Progenitor cell of endocrine pancreas (in vitro differentiated cells): Measurements from ENCODE around the gene GGCT. TPM values are rescaled to one million over a fixed set of nuclear protein-coding genes. Genes with fewer than 3 reads are reported as not detected.
"Not testable (repeated sequence)": the region's sequence is repeated elsewhere in the genome, so short reads cannot be mapped to it uniquely, and the experiment has no call there.

Experiments used
- DNase-seq: peaks from one replicate; pipeline ENCODE4 v3.0.0; 2021; ENCODE audit warnings: low spot score; ENCODE audit not compliant: unreplicated experiment
- H3K27ac Mint-ChIP-seq: 2 replicates; pipeline ENCODE4 v1.8.0; 2021; ENCODE audit warnings: mild to moderate bottlenecking, moderate library complexity, mixed read lengths
- H3K27me3 Mint-ChIP-seq: 2 replicates; pipeline ENCODE4 v1.8.0; 2021; ENCODE audit warnings: mixed read lengths
- H3K36me3 Mint-ChIP-seq: 2 replicates; pipeline ENCODE4 v1.8.0; 2022; ENCODE audit warnings: mixed read lengths; ENCODE audit not compliant: insufficient read depth
- H3K4me1 Mint-ChIP-seq: 2 replicates; pipeline ENCODE4 v1.8.0; 2021; ENCODE audit warnings: low read depth, mixed read lengths
- H3K4me3 Mint-ChIP-seq: 2 replicates; pipeline ENCODE4 v1.8.0; 2021; ENCODE audit warnings: low read depth, mild to moderate bottlenecking, moderate library complexity, mixed read lengths
- H3K9me3 Mint-ChIP-seq: 2 replicates; pipeline ENCODE4 v1.8.0; 2021; ENCODE audit warnings: low read depth, mixed read lengths
- total RNA-seq: library from RNA; stranded (reverse); gene quantifications from 2 replicates; pipeline ENCODE4 v1.2.1, GENCODE V29; 2021
- TF ChIP-seq, protein P1 (sequence below): fragments of 200-600 bp; sonication (generic); IDR thresholded peaks from one replicate; pipeline ENCODE4 v1.5.0; 2021; ENCODE audit warnings: antibody characterized with exemption, mild to moderate bottlenecking; ENCODE audit not compliant: unreplicated experiment

The GGCT gene
- total RNA-seq, 1 donor from 2014 or later = 54.7 TPM

DNA sequence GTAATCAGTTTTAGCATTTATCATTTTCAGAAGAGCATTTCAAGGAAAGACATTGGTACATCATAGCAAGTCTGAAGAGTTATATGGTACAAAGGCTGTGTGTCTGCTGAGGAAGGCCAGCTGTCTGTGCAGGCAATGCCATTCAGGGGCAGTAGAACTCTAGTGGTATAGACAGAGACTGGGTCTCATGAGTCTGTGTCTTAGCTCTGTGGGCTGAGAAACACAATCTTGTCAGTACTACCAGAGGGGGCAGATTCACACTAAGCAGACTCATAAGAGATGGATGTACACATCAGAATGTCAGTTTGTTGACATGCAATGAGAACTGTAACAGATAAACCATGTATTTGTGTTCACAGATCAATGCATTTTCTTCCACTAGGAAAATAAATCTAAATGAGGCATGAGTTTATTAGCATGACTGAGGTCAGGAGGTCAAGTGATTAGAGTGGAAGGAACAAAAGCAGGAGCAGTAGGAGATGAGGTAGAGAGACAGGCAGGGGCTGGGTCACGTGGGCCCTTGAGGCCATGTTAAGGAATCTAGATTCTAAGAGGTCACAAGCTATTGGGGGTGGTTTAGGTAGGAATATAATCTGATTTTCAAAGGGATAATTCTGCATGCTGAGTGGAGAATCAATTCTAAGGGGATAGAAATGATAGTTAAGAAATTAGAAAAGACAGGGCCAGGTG is 7.5 kb upstream of the GGCT start:
- H3K27ac Mint-ChIP-seq = peak overlapping the region; percentile 3
- no peak for DNase-seq
- TF ChIP-seq, protein P1, sequence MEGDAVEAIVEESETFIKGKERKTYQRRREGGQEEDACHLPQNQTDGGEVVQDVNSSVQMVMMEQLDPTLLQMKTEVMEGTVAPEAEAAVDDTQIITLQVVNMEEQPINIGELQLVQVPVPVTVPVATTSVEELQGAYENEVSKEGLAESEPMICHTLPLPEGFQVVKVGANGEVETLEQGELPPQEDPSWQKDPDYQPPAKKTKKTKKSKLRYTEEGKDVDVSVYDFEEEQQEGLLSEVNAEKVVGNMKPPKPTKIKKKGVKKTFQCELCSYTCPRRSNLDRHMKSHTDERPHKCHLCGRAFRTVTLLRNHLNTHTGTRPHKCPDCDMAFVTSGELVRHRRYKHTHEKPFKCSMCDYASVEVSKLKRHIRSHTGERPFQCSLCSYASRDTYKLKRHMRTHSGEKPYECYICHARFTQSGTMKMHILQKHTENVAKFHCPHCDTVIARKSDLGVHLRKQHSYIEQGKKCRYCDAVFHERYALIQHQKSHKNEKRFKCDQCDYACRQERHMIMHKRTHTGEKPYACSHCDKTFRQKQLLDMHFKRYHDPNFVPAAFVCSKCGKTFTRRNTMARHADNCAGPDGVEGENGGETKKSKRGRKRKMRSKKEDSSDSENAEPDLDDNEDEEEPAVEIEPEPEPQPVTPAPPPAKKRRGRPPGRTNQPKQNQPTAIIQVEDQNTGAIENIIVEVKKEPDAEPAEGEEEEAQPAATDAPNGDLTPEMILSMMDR = no peak

DNA sequence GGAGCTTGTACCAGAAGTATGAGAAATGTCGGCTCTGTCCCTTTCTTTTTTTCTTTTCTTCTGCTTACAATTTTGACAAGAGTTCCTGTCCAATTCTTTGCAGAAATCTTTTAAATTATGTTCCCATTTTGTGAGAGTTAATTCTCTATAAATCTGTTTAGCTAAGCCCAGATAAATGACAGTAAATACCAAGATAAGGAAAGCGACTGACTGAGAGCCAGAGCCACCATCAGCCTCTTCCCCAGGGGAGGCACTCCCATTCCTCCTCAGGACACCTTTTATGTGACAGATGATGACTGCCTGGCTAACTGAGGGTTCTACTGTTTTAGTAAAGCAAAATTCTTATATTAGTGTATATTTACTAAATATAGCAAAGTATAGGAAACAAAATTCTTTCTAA is 6.9 kb upstream of the GGCT start:
- DNase-seq = no peak
- Mint-ChIP-seq H3K4me1 (peaks cover 24% of the 10 kb centered on the region), H3K9me3 (peaks cover 2% of the 10 kb centered on the region), H3K36me3 (peaks cover 2% of the 10 kb centered on the region), H3K27me3 (no peaks in the 10 kb centered on the region), H3K4me3 (no peak overlapping the region), H3K27ac (no peak overlapping the region)
- TF ChIP-seq, protein P1 = no peak

More for the DNA sequence above, 7.5 kb upstream of the GGCT start:
- Mint-ChIP-seq H3K9me3 (peaks cover 2% of the 10 kb centered on the region), H3K36me3 (peaks cover 2% of the 10 kb centered on the region), H3K4me1 (peaks cover 24% of the 10 kb centered on the region), H3K27me3 (no peaks in the 10 kb centered on the region), H3K4me3 (no peak overlapping the region)

DNA sequence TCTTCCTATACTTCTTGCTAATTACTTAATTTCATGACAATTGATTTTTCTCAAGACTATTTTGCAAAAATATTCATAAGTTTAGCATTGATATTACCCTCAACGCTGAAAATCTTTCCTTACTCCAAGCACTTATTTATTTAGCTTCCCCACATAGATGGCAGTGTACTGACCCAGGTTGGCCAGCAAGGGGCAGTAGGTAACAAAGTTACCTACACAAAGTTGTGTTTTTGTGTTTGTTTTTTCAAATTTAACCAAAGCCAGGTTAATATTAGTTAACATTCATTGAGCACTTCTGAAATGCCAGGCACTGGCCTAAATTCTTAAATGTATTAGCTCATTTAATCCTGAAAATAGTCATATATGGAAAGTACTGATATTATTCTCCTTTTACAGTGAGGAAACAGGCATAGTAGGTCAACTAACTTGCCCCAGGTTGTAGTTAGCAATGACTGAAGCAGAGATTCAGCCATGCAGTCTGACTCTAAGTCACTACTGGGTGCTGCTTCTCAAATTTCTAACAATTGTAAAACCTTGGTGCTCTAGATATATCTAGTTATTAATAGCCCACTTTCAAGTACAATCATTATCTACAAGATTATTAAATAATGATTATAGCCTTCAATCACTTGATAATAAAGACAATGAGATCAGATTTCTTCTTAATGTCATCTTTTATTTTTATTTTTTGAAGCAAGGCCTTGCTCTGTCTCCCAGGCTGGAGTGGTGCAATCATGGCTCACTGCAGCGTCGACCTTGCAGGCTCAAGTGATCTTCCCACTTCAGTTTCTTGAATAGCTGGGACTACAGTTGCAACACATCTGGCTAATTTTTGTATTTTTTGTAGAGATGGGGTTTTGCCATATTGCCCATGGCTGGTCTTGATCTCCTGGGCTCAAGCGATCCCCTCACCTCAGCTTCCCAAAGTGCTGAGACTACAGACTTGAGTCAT is 5.8 kb upstream of the GGCT start:
- H3K4me1 Mint-ChIP-seq = peaks cover 26% of the 10 kb centered on the region
- no peak for DNase-seq
- H3K9me3 Mint-ChIP-seq = peaks cover 6% of the 10 kb centered on the region
- no peaks in the 10 kb centered on the region for H3K27me3 Mint-ChIP-seq
- no peak overlapping the region for H3K4me3 Mint-ChIP-seq
- no peak overlapping the region for H3K27ac Mint-ChIP-seq
- TF ChIP-seq, protein P1 = peak; percentile 84
- H3K36me3 Mint-ChIP-seq = peaks cover 2% of the 10 kb centered on the region

DNA sequence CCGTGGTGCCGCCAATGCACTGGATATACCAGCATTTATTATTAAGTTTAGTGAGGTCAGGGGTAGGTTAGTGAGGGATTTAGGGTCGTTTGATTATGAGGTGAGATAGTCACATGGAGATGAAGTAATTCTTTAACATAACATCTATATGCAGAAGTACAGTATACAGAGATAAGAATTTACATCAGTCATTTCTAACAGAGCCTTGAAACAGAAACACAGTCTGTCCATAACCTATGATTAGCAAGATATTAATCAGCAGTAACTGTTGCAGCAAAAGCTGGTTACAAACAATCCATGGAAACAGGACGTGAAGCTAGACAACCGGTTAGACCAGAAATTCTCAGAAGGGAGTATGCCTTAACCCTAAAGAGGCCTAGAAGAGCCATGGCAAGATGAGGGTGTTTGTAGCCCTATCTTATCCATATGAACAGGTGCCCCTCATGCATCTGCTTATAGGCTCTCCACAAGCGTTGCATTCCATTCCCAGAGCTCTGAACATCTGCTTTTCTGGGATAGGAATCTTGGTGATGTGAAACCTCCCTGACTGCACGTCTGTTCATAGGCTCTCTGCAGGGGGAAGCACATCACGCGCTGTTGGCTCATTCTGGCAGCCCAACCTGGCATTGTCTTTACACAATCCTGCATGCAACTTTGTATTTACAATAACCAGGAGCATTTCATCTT is 4.7 kb upstream of the GGCT start:
- peaks cover 28% of the 10 kb centered on the region for H3K4me1 Mint-ChIP-seq
- DNase-seq, H3K36me3 Mint-ChIP-seq, H3K9me3 Mint-ChIP-seq, H3K27me3 Mint-ChIP-seq, H3K27ac Mint-ChIP-seq, H3K4me3 Mint-ChIP-seq: not testable (repeated sequence)

DNA sequence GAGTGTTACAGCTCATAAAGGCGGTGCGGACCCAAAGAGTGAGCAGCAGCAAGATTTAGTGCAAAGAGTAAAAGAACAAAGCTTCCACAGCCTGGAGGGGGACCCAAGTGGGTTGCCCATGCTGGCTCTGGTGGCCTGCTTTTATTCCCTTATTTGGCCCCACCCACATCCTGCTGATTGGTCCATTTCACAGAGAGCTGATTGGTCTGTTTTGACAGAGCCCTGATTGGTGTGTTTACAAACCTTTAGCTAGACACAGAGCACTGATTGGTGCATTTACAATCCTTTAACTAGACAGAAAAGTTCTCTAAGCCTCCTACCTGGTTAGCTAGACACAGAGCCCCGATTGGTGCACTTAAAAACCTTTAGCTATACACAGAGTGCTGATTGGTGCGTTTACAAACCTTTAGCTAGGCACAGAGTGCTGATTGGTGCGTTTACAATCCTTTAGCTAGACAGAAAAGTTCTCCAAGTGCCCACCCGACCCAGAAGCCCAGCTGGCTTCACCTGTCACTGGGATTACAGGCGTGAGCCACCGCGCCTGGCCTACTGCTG is 2.8 kb upstream of the GGCT start:
- H3K4me1 Mint-ChIP-seq = peaks cover 33% of the 10 kb centered on the region
- not testable (repeated sequence) for H3K36me3 Mint-ChIP-seq, H3K4me3 Mint-ChIP-seq, DNase-seq, H3K27me3 Mint-ChIP-seq, H3K9me3 Mint-ChIP-seq, H3K27ac Mint-ChIP-seq
